Uterus (tissue), 2 donors: ENCODE data around the gene FJX1.

Experiments
- POLR2A ChIP-seq, 2 donors: fragments of 450-650 bp; IDR thresholded peaks; one replicate each; pipeline ENCODE4 v1.6.1; 2016; ENCODE audit warnings: antibody characterized with exemption in 2 of 2, mild to moderate bottlenecking in 1 of 2, moderate library complexity in 1 of 2
- TF ChIP-seq, protein P1 (sequence below), 4 experiments: fragments of 200-600 bp in 2 of 4; fragments of 450-650 bp in 2 of 4; sonication (generic) in 2 of 4; IDR thresholded peaks; one replicate each; pipeline ENCODE4 v1.5.1; 2016 to 2019; ENCODE audit warnings: antibody characterized with exemption in 4 of 4, mild to moderate bottlenecking in 2 of 4, moderate library complexity in 1 of 4

DNA sequence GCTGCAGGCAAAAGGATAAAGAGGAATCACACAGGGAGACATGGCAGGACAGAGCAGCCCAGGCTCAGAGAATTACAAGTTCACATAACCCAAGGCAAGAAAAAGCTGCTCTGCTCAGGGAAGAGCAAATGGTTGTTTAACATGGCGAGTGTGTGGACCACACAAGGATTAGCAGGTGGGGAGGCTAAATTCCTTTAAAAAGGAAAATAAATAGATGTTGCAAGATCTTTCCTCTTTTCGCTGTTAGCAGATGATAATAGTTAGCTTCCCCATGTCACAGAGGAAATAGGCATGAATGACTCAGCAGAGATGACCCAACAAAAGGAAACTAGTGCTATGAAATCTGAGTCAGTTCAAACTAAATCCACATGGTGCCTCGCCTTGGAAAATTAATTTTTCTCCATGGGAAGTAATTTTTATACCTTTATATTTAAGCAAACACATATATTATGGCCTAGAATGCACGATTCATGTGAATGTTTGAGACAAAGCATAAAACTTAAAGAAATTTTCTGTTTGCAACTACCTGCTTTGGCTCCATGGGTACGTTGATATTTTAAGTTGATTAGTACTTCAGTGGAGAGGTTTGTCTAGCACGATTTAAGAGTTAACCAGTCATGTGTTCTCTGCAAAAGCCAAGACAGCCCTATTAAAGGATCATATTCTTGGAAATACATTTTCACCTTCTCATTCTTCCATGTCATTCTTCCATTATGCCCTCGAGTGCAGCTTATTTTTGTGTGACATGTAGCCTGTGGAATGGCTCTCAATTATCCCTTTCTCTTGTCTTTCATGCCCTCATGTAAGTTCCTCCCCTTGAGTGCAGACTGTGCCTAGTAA is 38.5 kb upstream of the FJX1 start:
- TF ChIP-seq, protein P1, sequence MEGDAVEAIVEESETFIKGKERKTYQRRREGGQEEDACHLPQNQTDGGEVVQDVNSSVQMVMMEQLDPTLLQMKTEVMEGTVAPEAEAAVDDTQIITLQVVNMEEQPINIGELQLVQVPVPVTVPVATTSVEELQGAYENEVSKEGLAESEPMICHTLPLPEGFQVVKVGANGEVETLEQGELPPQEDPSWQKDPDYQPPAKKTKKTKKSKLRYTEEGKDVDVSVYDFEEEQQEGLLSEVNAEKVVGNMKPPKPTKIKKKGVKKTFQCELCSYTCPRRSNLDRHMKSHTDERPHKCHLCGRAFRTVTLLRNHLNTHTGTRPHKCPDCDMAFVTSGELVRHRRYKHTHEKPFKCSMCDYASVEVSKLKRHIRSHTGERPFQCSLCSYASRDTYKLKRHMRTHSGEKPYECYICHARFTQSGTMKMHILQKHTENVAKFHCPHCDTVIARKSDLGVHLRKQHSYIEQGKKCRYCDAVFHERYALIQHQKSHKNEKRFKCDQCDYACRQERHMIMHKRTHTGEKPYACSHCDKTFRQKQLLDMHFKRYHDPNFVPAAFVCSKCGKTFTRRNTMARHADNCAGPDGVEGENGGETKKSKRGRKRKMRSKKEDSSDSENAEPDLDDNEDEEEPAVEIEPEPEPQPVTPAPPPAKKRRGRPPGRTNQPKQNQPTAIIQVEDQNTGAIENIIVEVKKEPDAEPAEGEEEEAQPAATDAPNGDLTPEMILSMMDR (IDR thresholded peaks at IDR 0.05) = no peak
- no peak for TF ChIP-seq POLR2A (IDR thresholded peaks at IDR 0.05)
